Tibial artery (tissue), 4 donors: ENCODE results near the gene COLEC12.

ENCODE experiments used
- DNase-seq, 2 donors: peaks; one replicate each; pipeline ENCODE4 v3.0.0-alpha.2; 2019
- H3K27ac ChIP-seq, 2 donors: fragments of 200-600 bp; sonication (generic) in 1 of 2; 1 replicate in 1 of 2; 2 replicates in 1 of 2; pipeline ENCODE4 v1.5.1; 2018 to 2019; ENCODE audit warnings: mild to moderate bottlenecking in 1 of 2
- H3K27me3 ChIP-seq, 2 donors: fragments of 200-600 bp; sonication (generic) in 1 of 2; one replicate each; pipeline versions ENCODE4 v1.5.1 to v1.6.0; 2016 to 2019
- H3K36me3 ChIP-seq, 3 donors: fragments of 200-600 bp; sonication (generic) in 2 of 3; one replicate each; pipeline ENCODE4 v1.5.1; 2016 to 2019; ENCODE audit warnings: mild to moderate bottlenecking in 2 of 3
- H3K4me1 ChIP-seq, 4 donors: fragments of 200-600 bp; sonication (generic) in 2 of 4; 1 replicate in 3 of 4; 2 replicates in 1 of 4; pipeline ENCODE4 v1.5.1; 2016 to 2019
- H3K4me3 ChIP-seq, 2 donors: fragments of 200-600 bp; sonication (generic) in 1 of 2; 1 replicate in 1 of 2; 2 replicates in 1 of 2; pipeline ENCODE4 v1.5.1; 2018 to 2019; ENCODE audit warnings: mild to moderate bottlenecking in 2 of 2
- H3K9me3 ChIP-seq, 3 donors: fragments of 200-600 bp; sonication (generic) in 1 of 3; one replicate each; pipeline ENCODE4 v1.5.1; 2016 to 2019
- intact Hi-C: fragments of 100-400 bp; cut with DNase I; formaldehyde crosslinking; loops from one replicate; pipeline ENCODE4 v1.15.0; 2023; ENCODE audit warnings: low total_unique reads
- TF ChIP-seq, protein P1 (sequence below), 2 experiments: fragments of 200-600 bp in 1 of 2; fragments of 450-650 bp in 1 of 2; IDR thresholded peaks; one replicate each; pipeline ENCODE4 v1.5.1; 2017 to 2019; ENCODE audit warnings: antibody characterized with exemption in 2 of 2, mild to moderate bottlenecking in 1 of 2, moderate library complexity in 1 of 2

Gene COLEC12

GRCh38 chr18:396556-396955 is 103.9 kb downstream of the COLEC12 start:
- Histone ChIP-seq H3K27ac (no peak overlapping the region), H3K4me3 (no peak overlapping the region), H3K4me1 (peaks cover 0 to 15% (median 10%) of the 10 kb centered on the region in 4 donors), H3K36me3 (no peaks in the 10 kb centered on the region), H3K9me3 (no peaks in the 10 kb centered on the region), H3K27me3 (no peaks in the 10 kb centered on the region)
- intact Hi-C loops, result no loop called here
- TF ChIP-seq, protein P1, sequence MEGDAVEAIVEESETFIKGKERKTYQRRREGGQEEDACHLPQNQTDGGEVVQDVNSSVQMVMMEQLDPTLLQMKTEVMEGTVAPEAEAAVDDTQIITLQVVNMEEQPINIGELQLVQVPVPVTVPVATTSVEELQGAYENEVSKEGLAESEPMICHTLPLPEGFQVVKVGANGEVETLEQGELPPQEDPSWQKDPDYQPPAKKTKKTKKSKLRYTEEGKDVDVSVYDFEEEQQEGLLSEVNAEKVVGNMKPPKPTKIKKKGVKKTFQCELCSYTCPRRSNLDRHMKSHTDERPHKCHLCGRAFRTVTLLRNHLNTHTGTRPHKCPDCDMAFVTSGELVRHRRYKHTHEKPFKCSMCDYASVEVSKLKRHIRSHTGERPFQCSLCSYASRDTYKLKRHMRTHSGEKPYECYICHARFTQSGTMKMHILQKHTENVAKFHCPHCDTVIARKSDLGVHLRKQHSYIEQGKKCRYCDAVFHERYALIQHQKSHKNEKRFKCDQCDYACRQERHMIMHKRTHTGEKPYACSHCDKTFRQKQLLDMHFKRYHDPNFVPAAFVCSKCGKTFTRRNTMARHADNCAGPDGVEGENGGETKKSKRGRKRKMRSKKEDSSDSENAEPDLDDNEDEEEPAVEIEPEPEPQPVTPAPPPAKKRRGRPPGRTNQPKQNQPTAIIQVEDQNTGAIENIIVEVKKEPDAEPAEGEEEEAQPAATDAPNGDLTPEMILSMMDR (IDR thresholded peaks at IDR 0.05), result no peak
- no peak for DNase-seq

DNA sequence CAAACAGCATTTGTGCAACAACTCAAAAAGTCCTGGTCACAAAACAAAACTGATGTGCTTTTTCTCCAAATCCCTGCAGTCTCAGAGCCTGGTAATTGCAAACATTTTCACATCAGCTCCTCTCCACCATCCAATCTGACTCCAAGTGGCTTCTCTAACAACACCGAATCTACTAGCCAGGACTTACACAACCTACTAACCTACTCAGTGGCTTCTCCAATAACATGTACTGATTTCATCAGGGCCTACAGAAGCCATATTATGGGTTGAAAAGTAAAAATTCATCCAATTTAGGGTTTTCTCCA is 104.3 kb downstream of the COLEC12 start:
- no peaks in the 10 kb centered on the region for H3K9me3 ChIP-seq
- no peaks in the 10 kb centered on the region for H3K36me3 ChIP-seq
- intact Hi-C loops, result no loop called here
- H3K27ac ChIP-seq, result no peak overlapping the region
- TF ChIP-seq, protein P1 (IDR thresholded peaks at IDR 0.05), result no peak
- no peak for DNase-seq
- H3K27me3 ChIP-seq, result no peaks in the 10 kb centered on the region
- peaks cover 0 to 15% (median 10%) of the 10 kb centered on the region in 4 donors for H3K4me1 ChIP-seq
- H3K4me3 ChIP-seq, result no peak overlapping the region

DNA sequence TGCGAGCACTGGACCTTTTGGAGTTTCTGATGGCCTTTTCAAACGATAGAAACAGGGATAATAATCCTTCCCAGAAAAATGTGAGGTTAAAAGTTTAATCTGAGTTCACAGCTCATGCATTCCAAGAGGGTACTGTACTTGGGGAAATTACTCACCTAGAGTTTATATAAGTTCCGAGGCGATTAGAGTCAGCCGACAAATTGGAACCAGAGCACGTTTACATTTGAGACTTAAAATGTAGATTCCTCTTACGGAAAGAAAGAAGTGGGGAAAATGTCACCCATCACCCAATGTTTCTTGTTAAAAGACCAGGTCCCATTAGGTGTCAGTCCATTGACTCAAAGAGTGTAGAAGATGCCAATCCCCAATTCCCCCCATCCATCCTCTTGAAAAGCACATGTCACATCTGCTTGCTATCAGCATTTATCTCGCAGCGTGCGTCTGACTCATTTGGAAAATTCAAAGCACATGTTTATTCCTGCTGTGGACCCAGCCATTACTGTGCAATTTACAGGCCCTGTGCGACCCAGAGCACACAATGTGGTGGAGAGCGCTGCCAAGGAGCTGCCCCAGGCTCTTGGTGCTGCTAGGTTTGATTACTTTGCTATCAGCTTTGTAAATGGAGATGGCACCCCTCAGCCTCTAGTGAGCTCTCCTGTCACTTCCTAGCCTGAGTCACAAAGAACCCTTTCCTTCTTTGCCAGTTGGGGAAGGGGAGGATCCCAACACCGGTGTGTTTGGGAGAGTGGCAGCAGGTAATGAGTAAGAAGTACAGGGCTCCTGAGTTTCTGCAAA is 104.8 kb downstream of the COLEC12 start:
- TF ChIP-seq, protein P1 (IDR thresholded peaks at IDR 0.05), result no peak
- H3K27me3 ChIP-seq, result no peaks in the 10 kb centered on the region
- peak in 1 of 2 donors; percentile 60 for DNase-seq
- peaks cover 0 to 15% (median 10%) of the 10 kb centered on the region in 4 donors for H3K4me1 ChIP-seq
- no peak overlapping the region for H3K4me3 ChIP-seq
- intact Hi-C loops, result no loop called here
- peak overlapping the region in 1 of 2 donors; percentile 26 for H3K27ac ChIP-seq
- no peaks in the 10 kb centered on the region for H3K36me3 ChIP-seq
- no peaks in the 10 kb centered on the region for H3K9me3 ChIP-seq

DNA sequence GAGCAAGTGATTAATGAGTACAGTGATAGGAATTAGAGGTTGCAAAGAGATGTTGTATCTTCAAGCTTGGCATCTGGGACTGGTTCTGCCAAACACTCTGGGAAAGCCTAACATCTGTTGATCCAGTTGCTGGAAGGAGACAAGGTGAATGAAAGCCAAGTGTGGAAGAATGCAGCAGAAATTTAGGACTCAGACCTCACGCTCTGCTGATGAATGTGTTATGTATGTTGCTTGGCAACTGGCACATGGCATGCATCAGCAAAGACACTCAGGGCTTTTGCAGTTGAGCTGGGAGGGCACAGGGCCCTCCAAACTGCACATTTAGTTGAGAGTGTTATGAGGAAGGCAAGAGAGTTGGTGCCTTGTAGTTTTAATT is 105.5 kb downstream of the COLEC12 start:
- no peak for DNase-seq
- Histone ChIP-seq H3K36me3 (no peaks in the 10 kb centered on the region), H3K27ac (peak overlapping the region in 1 of 2 donors; percentile 26), H3K4me3 (no peak overlapping the region), H3K27me3 (no peaks in the 10 kb centered on the region), H3K4me1 (peaks cover 0 to 15% (median 10%) of the 10 kb centered on the region in 4 donors), H3K9me3 (no peaks in the 10 kb centered on the region)
- intact Hi-C loops, result no loop called here
- TF ChIP-seq, protein P1 (IDR thresholded peaks at IDR 0.05), result no peak

- Histone ChIP-seq H3K27ac (peak overlapping the region in 1 of 2 donors; percentile 26), H3K36me3 (no peaks in the 10 kb centered on the region), H3K27me3 (no peaks in the 10 kb centered on the region), H3K9me3 (no peaks in the 10 kb centered on the region), H3K4me1 (peaks cover 0 to 15% (median 10%) of the 10 kb centered on the region in 4 donors), H3K4me3 (no peak overlapping the region)
- DNase-seq, result no peak
- intact Hi-C loops, result no loop called here
- TF ChIP-seq, protein P1 (IDR thresholded peaks at IDR 0.05), result no peak
These were observed 106.1 kb downstream of the COLEC12 start for GRCh38 chr18:394262-394986.
